GM21381 (cell line): ENCODE measurements around the gene DAB1.
"Not testable (repeated sequence)": the region's sequence is repeated elsewhere in the genome, so short reads cannot be mapped to it uniquely, and the experiment has no call there.

Experiments used
- ATAC-seq: cut with Tn5 transposase; IDR thresholded peaks from one replicate; pipeline ENCODE4 v1.9.1; 2021; ENCODE audit warnings: mild to moderate bottlenecking, moderate library complexity; ENCODE audit not compliant: unreplicated experiment

DAB1 gene

GRCh38 chr1:57362480-57362879 is 61.4 kb downstream of the DAB1 start:
- ATAC-seq = no peak

- ATAC-seq = no peak
Measured at GRCh38 chr1:57361516-57361915, 62.3 kb downstream of the DAB1 start.

GRCh38 chr1:57360846-57361407 is 62.9 kb downstream of the DAB1 start:
- ATAC-seq = no peak

- ATAC-seq = no peak
Measured at GRCh38 chr1:57357462-57357861, 66.4 kb downstream of the DAB1 start.

GRCh38 chr1:57353654-57354053 is 70.2 kb downstream of the DAB1 start:
- ATAC-seq = no peak

- no peak for ATAC-seq
Measured at GRCh38 chr1:57350610-57351009, 73.2 kb downstream of the DAB1 start.

- no peak for ATAC-seq
Measured at GRCh38 chr1:57348921-57349320, 74.9 kb downstream of the DAB1 start.

- no peak for ATAC-seq
Measured at GRCh38 chr1:57345916-57346315, 77.9 kb downstream of the DAB1 start.

- no peak for ATAC-seq
Measured at GRCh38 chr1:57344265-57344664, 79.6 kb downstream of the DAB1 start.

GRCh38 chr1:57343298-57343915 is 80.5 kb downstream of the DAB1 start:
- not testable (repeated sequence) for ATAC-seq

GRCh38 chr1:57341721-57342120 is 82.1 kb downstream of the DAB1 start:
- no peak for ATAC-seq

- ATAC-seq = no peak
Measured at GRCh38 chr1:57340334-57341070, 83.4 kb downstream of the DAB1 start.

- ATAC-seq = no peak
Measured at GRCh38 chr1:57337623-57338022, 86.2 kb downstream of the DAB1 start.

- ATAC-seq = no peak
Measured at GRCh38 chr1:57336793-57337192, 87.1 kb downstream of the DAB1 start.

GRCh38 chr1:57331620-57332019 is 92.2 kb downstream of the DAB1 start:
- no peak for ATAC-seq

GRCh38 chr1:57329937-57330336 is 93.9 kb downstream of the DAB1 start:
- no peak for ATAC-seq

- ATAC-seq = no peak
Measured at GRCh38 chr1:57329001-57329527, 94.8 kb downstream of the DAB1 start.

GRCh38 chr1:57327946-57328345 is 95.9 kb downstream of the DAB1 start:
- no peak for ATAC-seq

GRCh38 chr1:57327336-57327735 is 96.5 kb downstream of the DAB1 start:
- ATAC-seq = no peak

GRCh38 chr1:57325536-57325935 is 98.3 kb downstream of the DAB1 start:
- ATAC-seq = no peak

GRCh38 chr1:57325117-57325516 is 98.7 kb downstream of the DAB1 start:
- ATAC-seq = no peak

GRCh38 chr1:57324388-57324787 is 99.5 kb downstream of the DAB1 start:
- ATAC-seq = no peak
